ENCODE results near the gene CAP1.

CAP1 gene

GRCh38 chr1:40102896-40103295, 62.4 kb downstream of the CAP1 start:
- no peak for TF ChIP-seq CTCF (IDR thresholded peaks at IDR 0.05)
- no peak for TF ChIP-seq ZFX (IDR thresholded peaks at IDR 0.05; ENCODE audit: borderline replicate concordance)
- no peak overlapping the region for H3K27ac ChIP-seq

- TF ChIP-seq CTCF (IDR thresholded peaks at IDR 0.05) (no peak), ZFX (IDR thresholded peaks at IDR 0.05; ENCODE audit: borderline replicate concordance) (no peak)
- H3K27ac ChIP-seq, result no peak overlapping the region
These were observed 64.5 kb downstream of the CAP1 start for GRCh38 chr1:40105028-40105427.

- no peak overlapping the region for H3K27ac ChIP-seq
- TF ChIP-seq ZFX (IDR thresholded peaks at IDR 0.05; ENCODE audit: borderline replicate concordance), result no peak
- no peak for TF ChIP-seq CTCF (IDR thresholded peaks at IDR 0.05)
These were observed 66.9 kb downstream of the CAP1 start for GRCh38 chr1:40107290-40107959.

- no peak for TF ChIP-seq CTCF (IDR thresholded peaks at IDR 0.05)
- no peak for TF ChIP-seq ZFX (IDR thresholded peaks at IDR 0.05; ENCODE audit: borderline replicate concordance)
- no peak overlapping the region for H3K27ac ChIP-seq
These were observed 69.9 kb downstream of the CAP1 start for GRCh38 chr1:40110389-40110788.

- H3K27ac ChIP-seq, result no peak overlapping the region
- TF ChIP-seq CTCF (IDR thresholded peaks at IDR 0.05) (no peak), ZFX (IDR thresholded peaks at IDR 0.05; ENCODE audit: borderline replicate concordance) (no peak)
These were observed 73.9 kb downstream of the CAP1 start for GRCh38 chr1:40114400-40114799.

- no peak overlapping the region for H3K27ac ChIP-seq
- no peak for TF ChIP-seq CTCF (IDR thresholded peaks at IDR 0.05)
- TF ChIP-seq ZFX (IDR thresholded peaks at IDR 0.05; ENCODE audit: borderline replicate concordance), result no peak
These were observed 79.6 kb downstream of the CAP1 start for GRCh38 chr1:40120128-40120527.
